ENCODE data around the gene ATOSB.

Gene ATOSB

GRCh38 chr9:35079426-35080341 lies 36.0 kb downstream of the ATOSB start, which contains the start of gene FANCG:
TSS of gene FANCG (minus strand) at chr9:35079942. CDS start at chr9:35079524, 418 bp downstream.
- DNase-seq: peak; percentile 85

GRCh38 chr9:35079041-35079425 lies 36.6 kb downstream of the ATOSB start:
- no peak for DNase-seq

- no peak for DNase-seq
Observed at GRCh38 chr9:35078066-35078465, 37.6 kb downstream of the ATOSB start.

- no peak for DNase-seq
Observed at GRCh38 chr9:35076848-35077247, 38.8 kb downstream of the ATOSB start.

GRCh38 chr9:35075358-35075757 lies 40.3 kb downstream of the ATOSB start:
- DNase-seq: no peak

- no peak for DNase-seq
Observed at GRCh38 chr9:35074791-35075190, 40.9 kb downstream of the ATOSB start.

GRCh38 chr9:35074141-35074540 lies 41.5 kb downstream of the ATOSB start:
- DNase-seq: no peak

- no peak for DNase-seq
Observed at GRCh38 chr9:35073279-35073612, 42.4 kb downstream of the ATOSB start.

GRCh38 chr9:35072461-35073278 lies 43.0 kb downstream of the ATOSB start, which contains the start of gene VCP:
TSS of gene VCP (minus strand) at chr9:35072625. CDS start at chr9:35072353, 272 bp downstream.
- peak; percentile 99 for DNase-seq

GRCh38 chr9:35071814-35072460 lies 43.7 kb downstream of the ATOSB start:
- peak; percentile 80 for DNase-seq

GRCh38 chr9:35070823-35071813 lies 44.5 kb downstream of the ATOSB start:
- DNase-seq: no peak

GRCh38 chr9:35069020-35069419 lies 46.6 kb downstream of the ATOSB start:
- no peak for DNase-seq

- no peak for DNase-seq
Observed at GRCh38 chr9:35067056-35067455, 48.6 kb downstream of the ATOSB start.

- DNase-seq: no peak
Observed at GRCh38 chr9:35060548-35061207, 55.0 kb downstream of the ATOSB start.

- DNase-seq: no peak
Observed at GRCh38 chr9:35059438-35059837, 56.2 kb downstream of the ATOSB start.

GRCh38 chr9:35057271-35057620 lies 58.4 kb downstream of the ATOSB start:
- DNase-seq: no peak

GRCh38 chr9:35056571-35057270 lies 58.9 kb downstream of the ATOSB start:
- no peak for DNase-seq

GRCh38 chr9:35054871-35055644 lies 60.6 kb downstream of the ATOSB start:
- no peak for DNase-seq

- DNase-seq: no peak
Observed at GRCh38 chr9:35054185-35054835, 61.4 kb downstream of the ATOSB start.
